GM21515 (cell line): ENCODE measurements around the gene FAM50B.

Source experiments
- ATAC-seq: cut with Tn5 transposase; IDR thresholded peaks from one replicate; pipeline ENCODE4 v1.9.1; 2021; ENCODE audit not compliant: unreplicated experiment

The FAM50B gene

GRCh38 chr6:3848925-3849605 lies at the start of gene FAM50B:
FAM50B (plus strand) TSS chr6:3849373; CDS start chr6:3849812, 439 bp downstream.
- peak; percentile 88 for ATAC-seq

GRCh38 chr6:3799719-3800118 lies 49.5 kb upstream of the FAM50B start:
- no peak for ATAC-seq

- ATAC-seq, result no peak
Observed at GRCh38 chr6:3800850-3801591, 48.2 kb upstream of the FAM50B start.

- no peak for ATAC-seq
Observed at GRCh38 chr6:3801960-3802359, 47.2 kb upstream of the FAM50B start.

- no peak for ATAC-seq
Observed at GRCh38 chr6:3803627-3804468, 45.3 kb upstream of the FAM50B start.

GRCh38 chr6:3804964-3805363 lies 44.2 kb upstream of the FAM50B start:
- no peak for ATAC-seq

GRCh38 chr6:3805448-3806123 lies 43.6 kb upstream of the FAM50B start:
- ATAC-seq, result no peak

- no peak for ATAC-seq
Observed at GRCh38 chr6:3806169-3806922, 42.8 kb upstream of the FAM50B start.

GRCh38 chr6:3808199-3808598 lies 41.0 kb upstream of the FAM50B start:
- no peak for ATAC-seq

GRCh38 chr6:3808759-3809514 lies 40.2 kb upstream of the FAM50B start:
- no peak for ATAC-seq

GRCh38 chr6:3809515-3809891 lies 39.7 kb upstream of the FAM50B start:
- no peak for ATAC-seq

GRCh38 chr6:3809982-3810381 lies 39.2 kb upstream of the FAM50B start:
- no peak for ATAC-seq

- ATAC-seq, result no peak
Observed at GRCh38 chr6:3811191-3811590, 38.0 kb upstream of the FAM50B start.

GRCh38 chr6:3812596-3812995 lies 36.6 kb upstream of the FAM50B start:
- no peak for ATAC-seq

GRCh38 chr6:3813150-3813780 lies 35.9 kb upstream of the FAM50B start:
- no peak for ATAC-seq

GRCh38 chr6:3813918-3814317 lies 35.3 kb upstream of the FAM50B start:
- ATAC-seq, result no peak

- no peak for ATAC-seq
Observed at GRCh38 chr6:3814539-3814938, 34.6 kb upstream of the FAM50B start.

- ATAC-seq, result no peak
Observed at GRCh38 chr6:3816251-3816650, 32.9 kb upstream of the FAM50B start.
